ENCODE data around the gene ATP8A2.

DNA sequence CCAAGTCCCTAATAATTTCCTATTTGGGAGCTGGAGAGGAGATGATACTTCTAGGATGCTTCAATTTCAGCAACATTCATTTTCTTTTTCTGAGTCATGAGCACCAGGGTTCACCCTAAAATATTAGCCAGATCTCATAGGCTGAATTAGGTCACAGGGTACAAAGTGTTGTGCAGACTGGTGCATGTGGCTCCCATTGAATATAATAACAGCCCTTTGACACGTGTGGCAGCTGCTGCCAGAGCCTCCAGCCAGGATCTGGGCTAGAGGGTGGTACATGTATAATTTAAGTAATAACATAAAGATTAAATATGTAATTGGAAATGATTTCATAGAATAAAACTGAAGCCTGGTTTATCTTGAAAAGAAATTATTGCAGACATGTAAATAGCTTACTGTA lies 244.9 kb downstream of the ATP8A2 start:
- TF ChIP-seq, protein P1, sequence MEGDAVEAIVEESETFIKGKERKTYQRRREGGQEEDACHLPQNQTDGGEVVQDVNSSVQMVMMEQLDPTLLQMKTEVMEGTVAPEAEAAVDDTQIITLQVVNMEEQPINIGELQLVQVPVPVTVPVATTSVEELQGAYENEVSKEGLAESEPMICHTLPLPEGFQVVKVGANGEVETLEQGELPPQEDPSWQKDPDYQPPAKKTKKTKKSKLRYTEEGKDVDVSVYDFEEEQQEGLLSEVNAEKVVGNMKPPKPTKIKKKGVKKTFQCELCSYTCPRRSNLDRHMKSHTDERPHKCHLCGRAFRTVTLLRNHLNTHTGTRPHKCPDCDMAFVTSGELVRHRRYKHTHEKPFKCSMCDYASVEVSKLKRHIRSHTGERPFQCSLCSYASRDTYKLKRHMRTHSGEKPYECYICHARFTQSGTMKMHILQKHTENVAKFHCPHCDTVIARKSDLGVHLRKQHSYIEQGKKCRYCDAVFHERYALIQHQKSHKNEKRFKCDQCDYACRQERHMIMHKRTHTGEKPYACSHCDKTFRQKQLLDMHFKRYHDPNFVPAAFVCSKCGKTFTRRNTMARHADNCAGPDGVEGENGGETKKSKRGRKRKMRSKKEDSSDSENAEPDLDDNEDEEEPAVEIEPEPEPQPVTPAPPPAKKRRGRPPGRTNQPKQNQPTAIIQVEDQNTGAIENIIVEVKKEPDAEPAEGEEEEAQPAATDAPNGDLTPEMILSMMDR (IDR thresholded peaks at IDR 0.05) = no peak
- TF ChIP-seq ZFX (IDR thresholded peaks at IDR 0.05; ENCODE audit: borderline replicate concordance) = no peak

Data from 22Rv1 (cell line).